Endothelial cell (in vitro differentiated cells): ENCODE results near the gene PDZD7. TPM values are rescaled to one million over a fixed set of nuclear protein-coding genes. Genes with fewer than 3 reads are reported as not detected.

Experiments used
- DNase-seq: peaks from one replicate; pipeline ENCODE4 v3.0.0; 2021; ENCODE audit warnings: low spot score
- H3K27ac Mint-ChIP-seq: one replicate; pipeline ENCODE4 v1.8.0; 2021; ENCODE audit warnings: mixed read lengths, inconsistent platforms; ENCODE audit not compliant: unreplicated experiment
- H3K27me3 Mint-ChIP-seq: one replicate; pipeline ENCODE4 v1.8.0; 2021; ENCODE audit warnings: mild to moderate bottlenecking, moderate library complexity, mixed read lengths, inconsistent platforms; ENCODE audit not compliant: unreplicated experiment
- H3K36me3 Mint-ChIP-seq: one replicate; pipeline ENCODE4 v1.8.0; 2021; ENCODE audit warnings: mild to moderate bottlenecking, low read depth, mixed read lengths, inconsistent platforms; ENCODE audit not compliant: unreplicated experiment
- H3K4me1 Mint-ChIP-seq: one replicate; pipeline ENCODE4 v1.8.0; 2021; ENCODE audit warnings: mild to moderate bottlenecking, mixed read lengths, inconsistent platforms; ENCODE audit not compliant: unreplicated experiment
- H3K4me3 Mint-ChIP-seq: one replicate; pipeline ENCODE4 v1.8.0; 2021; ENCODE audit warnings: mild to moderate bottlenecking, mixed read lengths, inconsistent platforms; ENCODE audit not compliant: unreplicated experiment
- H3K9me3 Mint-ChIP-seq: one replicate; pipeline ENCODE4 v1.8.0; 2021; ENCODE audit warnings: mixed read lengths, inconsistent platforms; ENCODE audit not compliant: unreplicated experiment
- microRNA-seq: library from miRNA; unstranded; fragments of <30 nt; microRNA quantifications from one replicate; pipeline ENCODE4, GENCODE V29; 2020; ENCODE audit not compliant: unreplicated experiment
- total RNA-seq: library from RNA; stranded (reverse); fragmentation: NEBNext Ultra II Directional; extraction: Animal tissue kit (Norgen Biotek cat#: 25700); gene quantifications from one replicate; pipeline ENCODE4 v1.2.1, GENCODE V29; 2021; ENCODE audit not compliant: unreplicated experiment
- TF ChIP-seq, protein P1 (sequence below): fragments of 200-600 bp; sonication (generic); IDR thresholded peaks from one replicate; pipeline ENCODE4 v1.5.0; 2021; ENCODE audit warnings: antibody characterized with exemption; ENCODE audit not compliant: unreplicated experiment

Gene PDZD7
- total RNA-seq, 1 donor from 2014 or later, result 0.54 TPM

DNA sequence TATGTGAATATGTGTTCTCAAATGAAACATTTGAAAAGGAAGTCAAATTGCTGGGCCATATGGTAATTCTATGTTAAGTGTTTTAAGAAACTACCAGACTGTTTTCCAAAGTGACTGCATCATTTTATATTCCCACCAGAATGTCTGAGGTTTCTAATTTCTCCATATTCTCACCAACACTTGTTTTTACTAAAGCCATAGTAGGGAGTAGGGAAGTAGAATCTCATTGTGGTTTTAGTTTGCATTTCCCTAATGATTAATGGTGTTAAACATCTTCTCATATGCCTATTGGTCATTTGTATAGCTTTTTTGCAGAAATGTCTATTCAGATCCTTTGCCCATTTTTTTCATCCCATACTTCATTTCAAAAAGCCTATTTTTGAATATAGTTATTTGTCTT lies 70.7 kb downstream of the PDZD7 start:
- H3K4me1 Mint-ChIP-seq, result peaks cover 14% of the 10 kb centered on the region
- H3K4me3 Mint-ChIP-seq, result no peak overlapping the region
- H3K9me3 Mint-ChIP-seq, result no peaks in the 10 kb centered on the region
- no peak for DNase-seq
- H3K36me3 Mint-ChIP-seq, result peaks cover 18% of the 10 kb centered on the region
- H3K27ac Mint-ChIP-seq, result no peak overlapping the region
- TF ChIP-seq, protein P1, sequence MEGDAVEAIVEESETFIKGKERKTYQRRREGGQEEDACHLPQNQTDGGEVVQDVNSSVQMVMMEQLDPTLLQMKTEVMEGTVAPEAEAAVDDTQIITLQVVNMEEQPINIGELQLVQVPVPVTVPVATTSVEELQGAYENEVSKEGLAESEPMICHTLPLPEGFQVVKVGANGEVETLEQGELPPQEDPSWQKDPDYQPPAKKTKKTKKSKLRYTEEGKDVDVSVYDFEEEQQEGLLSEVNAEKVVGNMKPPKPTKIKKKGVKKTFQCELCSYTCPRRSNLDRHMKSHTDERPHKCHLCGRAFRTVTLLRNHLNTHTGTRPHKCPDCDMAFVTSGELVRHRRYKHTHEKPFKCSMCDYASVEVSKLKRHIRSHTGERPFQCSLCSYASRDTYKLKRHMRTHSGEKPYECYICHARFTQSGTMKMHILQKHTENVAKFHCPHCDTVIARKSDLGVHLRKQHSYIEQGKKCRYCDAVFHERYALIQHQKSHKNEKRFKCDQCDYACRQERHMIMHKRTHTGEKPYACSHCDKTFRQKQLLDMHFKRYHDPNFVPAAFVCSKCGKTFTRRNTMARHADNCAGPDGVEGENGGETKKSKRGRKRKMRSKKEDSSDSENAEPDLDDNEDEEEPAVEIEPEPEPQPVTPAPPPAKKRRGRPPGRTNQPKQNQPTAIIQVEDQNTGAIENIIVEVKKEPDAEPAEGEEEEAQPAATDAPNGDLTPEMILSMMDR, result no peak
- no peaks in the 10 kb centered on the region for H3K27me3 Mint-ChIP-seq

Small RNA genes lying within 50 kb of the gene (microRNA-seq; reads per million reads assigned to microRNA genes)
- gene MIR608, result not detected

Other genes with a start within 250 kb of the PDZD7 start
- gene SLF2, start 118.2 kb downstream of the PDZD7 start, total RNA-seq, result 31.2 TPM
- gene SEMA4G, start 61.6 kb downstream of the PDZD7 start, total RNA-seq, result 8.0 TPM
- gene MRPL43, start 43.6 kb downstream of the PDZD7 start, total RNA-seq, result 51.8 TPM
- 10.5 TPM for gene TWNK, start 43.6 kb downstream of the PDZD7 start, total RNA-seq
- 52.2 TPM for gene LZTS2, start 31.3 kb downstream of the PDZD7 start, total RNA-seq
- gene SFXN3, start 105 bp upstream of the PDZD7 start, total RNA-seq, result 27.1 TPM
- 10.6 TPM for gene KAZALD1, start 30.9 kb upstream of the PDZD7 start, total RNA-seq
- 31.0 TPM for gene TLX1, start 100.2 kb upstream of the PDZD7 start, total RNA-seq
- gene LBX1, start 198.3 kb upstream of the PDZD7 start, total RNA-seq, result not detected